IPS DF 4.7 (cell line): ENCODE measurements around the gene DLG2.

Source experiments
- DNase-seq: peaks from one replicate; pipeline ENCODE4 v3.0.0-alpha.2; 2013; ENCODE audit warnings: low spot score; ENCODE audit errors: extremely low read depth

DLG2 gene

GRCh38 chr11:84503503-84503902 is 1123.6 kb downstream of the DLG2 start:
- no peak for DNase-seq

- DNase-seq, result no peak
These were observed 1125.4 kb downstream of the DLG2 start for GRCh38 chr11:84501750-84502149.

- no peak for DNase-seq
These were observed 1129.1 kb downstream of the DLG2 start for GRCh38 chr11:84497981-84498411.

GRCh38 chr11:84497181-84497580 is 1130.0 kb downstream of the DLG2 start:
- no peak for DNase-seq

- no peak for DNase-seq
These were observed 1131.0 kb downstream of the DLG2 start for GRCh38 chr11:84496122-84496521.

- DNase-seq, result no peak
These were observed 1147.0 kb downstream of the DLG2 start for GRCh38 chr11:84480131-84480530.

GRCh38 chr11:84476581-84476980 is 1150.6 kb downstream of the DLG2 start:
- DNase-seq, result no peak

- DNase-seq, result no peak
These were observed 1155.6 kb downstream of the DLG2 start for GRCh38 chr11:84471501-84471900.

- no peak for DNase-seq
These were observed 1158.9 kb downstream of the DLG2 start for GRCh38 chr11:84468235-84468634.

GRCh38 chr11:84465040-84465439 is 1162.1 kb downstream of the DLG2 start:
- no peak for DNase-seq

GRCh38 chr11:84455691-84456090 is 1171.5 kb downstream of the DLG2 start:
- no peak for DNase-seq

GRCh38 chr11:84452211-84452610 is 1174.9 kb downstream of the DLG2 start:
- no peak for DNase-seq

- no peak for DNase-seq
These were observed 1188.6 kb downstream of the DLG2 start for GRCh38 chr11:84438565-84438964.

- peak; percentile 72 for DNase-seq
These were observed 1189.8 kb downstream of the DLG2 start for GRCh38 chr11:84437071-84437980.

- DNase-seq, result no peak
These were observed 1196.5 kb downstream of the DLG2 start for GRCh38 chr11:84430661-84431060.

GRCh38 chr11:84425673-84426072 is 1201.5 kb downstream of the DLG2 start:
- DNase-seq, result no peak

GRCh38 chr11:84420271-84420670 is 1206.9 kb downstream of the DLG2 start:
- DNase-seq, result no peak

- DNase-seq, result no peak
These were observed 1207.5 kb downstream of the DLG2 start for GRCh38 chr11:84419616-84420015.

GRCh38 chr11:84414920-84415319 is 1212.2 kb downstream of the DLG2 start:
- no peak for DNase-seq

- no peak for DNase-seq
These were observed 1213.6 kb downstream of the DLG2 start for GRCh38 chr11:84413549-84413948.

GRCh38 chr11:84412862-84413261 is 1214.3 kb downstream of the DLG2 start:
- no peak for DNase-seq

GRCh38 chr11:84408946-84409411 is 1218.2 kb downstream of the DLG2 start:
- DNase-seq, result no peak

- DNase-seq, result no peak
These were observed 1220.1 kb downstream of the DLG2 start for GRCh38 chr11:84407091-84407490.
